IPS-18c (cell line): ENCODE results near the gene NYNRIN.

Experiments used
- H3K4me3 ChIP-seq: 2 replicates; pipeline ENCODE4 v1.7.0; 2013; ENCODE audit warnings: low read depth, mild to moderate bottlenecking, low read length, moderate library complexity; ENCODE audit not compliant: insufficient read depth
- H3K9me3 ChIP-seq: one replicate; pipeline ENCODE4 v1.6.1; 2013; ENCODE audit warnings: mild to moderate bottlenecking, low read length, moderate library complexity; ENCODE audit not compliant: control insufficient read depth, insufficient read depth

NYNRIN gene

DNA sequence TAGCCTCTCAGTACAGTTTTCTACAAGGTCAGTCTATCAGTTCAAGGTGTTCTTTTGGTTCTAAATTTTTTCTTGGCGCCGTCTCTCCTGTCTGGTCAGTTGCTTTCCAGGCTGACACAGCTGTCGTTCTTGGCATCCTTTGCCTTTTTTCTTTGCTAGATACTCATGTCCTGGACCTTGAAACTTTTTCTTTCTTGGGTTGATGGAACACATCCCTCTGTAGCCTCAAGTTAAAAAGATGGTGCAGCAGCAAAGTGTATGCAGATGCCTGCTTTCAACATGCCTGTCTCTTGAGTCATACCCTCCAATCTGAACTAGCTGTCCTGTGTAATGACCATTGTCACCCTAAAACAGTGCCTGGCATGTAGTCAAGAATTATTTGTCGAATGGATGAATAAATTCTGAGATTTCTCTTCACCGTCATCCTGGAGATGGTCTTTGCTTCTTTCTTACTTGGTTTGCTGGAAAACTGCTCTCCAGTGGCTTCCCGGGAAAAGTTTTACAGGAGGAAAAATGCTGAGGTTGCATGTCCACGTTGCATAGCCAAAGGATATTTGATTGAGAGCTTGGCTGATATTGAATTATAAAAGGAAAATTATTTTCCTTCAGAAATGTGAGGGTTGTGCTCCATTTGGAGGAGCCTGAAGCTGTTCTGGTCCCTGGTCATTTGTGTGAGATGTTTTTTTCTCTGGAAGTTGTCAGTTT is 4.6 kb downstream of the NYNRIN start:
- no peak overlapping the region for H3K4me3 ChIP-seq
- no peaks in the 10 kb centered on the region for H3K9me3 ChIP-seq

DNA sequence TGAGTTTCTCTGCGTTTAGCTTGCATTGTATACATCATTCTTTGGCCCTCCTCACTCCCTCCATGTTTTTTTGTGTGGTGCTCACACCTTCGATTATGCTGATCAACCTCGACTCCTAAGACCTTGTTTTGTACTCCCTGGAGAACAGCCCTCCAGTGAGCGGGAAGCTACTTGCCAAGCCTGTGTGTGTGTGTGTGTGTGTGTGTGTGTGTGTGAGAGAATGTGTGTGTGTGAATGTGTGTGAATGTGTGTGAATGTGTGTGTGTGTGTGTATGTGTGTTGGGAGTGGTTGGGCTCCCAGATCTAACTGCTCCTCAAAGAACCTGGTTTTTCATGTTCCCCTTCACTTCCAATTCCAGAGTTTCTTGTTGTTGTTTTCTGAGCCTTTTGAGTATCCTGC is 6.0 kb downstream of the NYNRIN start:
- Histone ChIP-seq H3K9me3 (no peaks in the 10 kb centered on the region), H3K4me3 (no peak overlapping the region)

DNA sequence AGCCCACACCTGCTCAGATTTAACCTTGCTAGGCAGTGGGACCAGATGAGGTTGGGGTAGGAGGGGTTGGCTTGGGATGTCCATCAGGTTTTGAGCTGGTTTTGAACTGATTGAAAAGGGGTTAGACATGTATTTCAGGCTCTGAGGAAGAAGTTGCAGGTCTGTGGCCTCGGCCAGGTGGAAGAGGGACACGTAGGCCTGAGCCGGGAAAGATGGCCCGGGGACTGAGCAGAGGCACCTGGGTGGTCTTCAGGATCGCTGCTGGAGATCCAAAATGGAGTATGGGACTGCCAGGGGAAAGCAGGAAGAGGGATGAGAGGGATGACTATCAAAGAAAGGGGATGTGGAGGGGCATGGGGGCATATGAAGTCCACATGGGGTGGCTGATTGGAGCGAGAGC is 7.6 kb downstream of the NYNRIN start:
- Histone ChIP-seq H3K9me3 (no peaks in the 10 kb centered on the region), H3K4me3 (no peak overlapping the region)

DNA sequence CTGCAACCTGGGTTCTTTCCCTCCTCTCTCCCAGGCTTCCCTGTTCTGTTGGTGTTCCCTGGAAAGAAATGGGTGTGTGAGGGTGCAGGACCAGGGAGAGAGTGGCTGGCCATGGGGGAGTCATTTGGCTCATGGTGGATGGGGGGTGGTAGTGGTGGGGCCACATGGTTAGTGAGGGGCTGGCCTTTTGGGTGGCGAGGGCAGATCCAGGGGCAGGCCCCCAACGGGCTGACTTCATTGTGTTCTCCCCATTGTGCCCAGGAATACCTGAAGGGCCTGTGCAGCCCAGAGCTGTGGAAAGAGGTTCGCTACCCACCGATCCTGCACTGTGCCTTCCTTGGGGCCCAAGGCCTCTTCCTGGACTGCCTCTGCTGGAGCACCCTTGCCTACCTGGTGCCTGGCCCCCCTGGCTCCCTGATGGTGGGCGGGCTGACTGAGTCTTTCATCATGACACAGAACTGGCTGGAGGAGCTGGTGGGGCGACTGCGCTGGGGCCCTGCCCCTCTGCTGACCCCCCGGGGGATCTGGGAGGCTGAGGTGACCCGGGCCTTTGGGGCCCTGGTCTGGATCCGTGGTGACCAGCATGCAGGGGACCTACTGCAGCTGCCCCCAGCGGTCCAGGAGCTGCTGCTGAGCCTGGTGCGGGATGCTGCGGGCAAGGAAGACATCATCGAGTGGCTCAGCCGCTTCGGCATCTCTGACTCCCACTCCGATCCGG is 9.0 kb downstream of the NYNRIN start:
- Histone ChIP-seq H3K9me3 (no peaks in the 10 kb centered on the region), H3K4me3 (no peak overlapping the region)

DNA sequence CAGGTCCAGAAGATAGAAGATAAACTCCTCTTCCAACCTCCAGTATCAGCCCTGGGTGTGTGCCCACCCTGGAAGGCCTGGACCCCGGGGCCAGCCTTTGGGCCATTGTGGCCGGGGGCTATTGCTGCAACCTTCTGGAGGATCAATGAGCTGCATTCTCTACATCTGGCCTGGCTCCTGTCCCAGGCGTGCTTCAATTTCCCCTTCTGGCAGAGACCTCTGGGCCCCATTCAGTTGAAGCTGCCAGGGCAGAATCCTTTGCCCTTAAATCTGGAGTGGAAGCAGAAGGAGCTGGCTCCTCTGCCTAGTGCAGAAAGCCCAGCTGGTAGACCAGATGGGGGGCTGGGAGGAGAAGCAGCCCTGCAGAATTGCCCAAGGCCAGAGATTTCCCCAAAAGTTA is 10.0 kb downstream of the NYNRIN start:
- H3K9me3 ChIP-seq = no peaks in the 10 kb centered on the region
- no peak overlapping the region for H3K4me3 ChIP-seq

DNA sequence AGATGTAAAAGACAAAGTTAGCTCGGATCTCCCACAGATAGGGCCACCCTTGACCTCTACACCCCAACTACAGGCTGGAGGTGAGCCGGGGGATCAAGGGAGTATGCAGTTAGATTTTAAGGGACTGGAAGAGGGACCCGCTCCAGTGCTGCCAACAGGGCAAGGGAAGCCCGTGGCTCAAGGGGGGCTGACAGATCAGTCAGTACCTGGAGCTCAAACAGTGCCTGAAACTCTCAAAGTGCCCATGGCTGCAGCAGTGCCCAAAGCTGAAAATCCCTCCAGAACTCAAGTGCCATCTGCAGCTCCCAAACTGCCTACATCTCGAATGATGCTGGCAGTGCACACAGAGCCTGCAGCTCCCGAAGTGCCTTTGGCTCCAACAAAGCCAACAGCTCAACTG is 10.4 kb downstream of the NYNRIN start:
- Histone ChIP-seq H3K9me3 (no peaks in the 10 kb centered on the region), H3K4me3 (no peak overlapping the region)

DNA sequence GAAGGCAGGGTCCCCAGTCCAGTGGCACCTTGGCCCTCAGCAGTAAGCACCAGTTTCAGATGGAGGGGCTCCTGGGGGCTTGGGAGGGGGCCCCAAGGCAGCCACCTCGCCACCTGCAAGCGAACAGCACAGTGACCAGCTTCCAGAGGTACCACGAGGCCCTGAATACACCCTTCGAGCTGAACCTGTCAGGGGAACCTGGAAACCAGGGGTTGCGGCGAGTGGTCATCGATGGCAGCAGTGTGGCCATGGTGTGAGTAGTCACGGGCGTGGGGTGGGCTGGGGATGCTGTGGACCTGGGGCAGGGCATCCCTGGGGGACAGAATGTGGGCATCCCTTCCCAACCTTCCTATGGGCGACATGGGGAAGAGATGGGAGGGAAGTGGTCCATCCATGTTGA is 11.2 kb downstream of the NYNRIN start:
- H3K9me3 ChIP-seq = no peaks in the 10 kb centered on the region
- H3K4me3 ChIP-seq = no peak overlapping the region

DNA sequence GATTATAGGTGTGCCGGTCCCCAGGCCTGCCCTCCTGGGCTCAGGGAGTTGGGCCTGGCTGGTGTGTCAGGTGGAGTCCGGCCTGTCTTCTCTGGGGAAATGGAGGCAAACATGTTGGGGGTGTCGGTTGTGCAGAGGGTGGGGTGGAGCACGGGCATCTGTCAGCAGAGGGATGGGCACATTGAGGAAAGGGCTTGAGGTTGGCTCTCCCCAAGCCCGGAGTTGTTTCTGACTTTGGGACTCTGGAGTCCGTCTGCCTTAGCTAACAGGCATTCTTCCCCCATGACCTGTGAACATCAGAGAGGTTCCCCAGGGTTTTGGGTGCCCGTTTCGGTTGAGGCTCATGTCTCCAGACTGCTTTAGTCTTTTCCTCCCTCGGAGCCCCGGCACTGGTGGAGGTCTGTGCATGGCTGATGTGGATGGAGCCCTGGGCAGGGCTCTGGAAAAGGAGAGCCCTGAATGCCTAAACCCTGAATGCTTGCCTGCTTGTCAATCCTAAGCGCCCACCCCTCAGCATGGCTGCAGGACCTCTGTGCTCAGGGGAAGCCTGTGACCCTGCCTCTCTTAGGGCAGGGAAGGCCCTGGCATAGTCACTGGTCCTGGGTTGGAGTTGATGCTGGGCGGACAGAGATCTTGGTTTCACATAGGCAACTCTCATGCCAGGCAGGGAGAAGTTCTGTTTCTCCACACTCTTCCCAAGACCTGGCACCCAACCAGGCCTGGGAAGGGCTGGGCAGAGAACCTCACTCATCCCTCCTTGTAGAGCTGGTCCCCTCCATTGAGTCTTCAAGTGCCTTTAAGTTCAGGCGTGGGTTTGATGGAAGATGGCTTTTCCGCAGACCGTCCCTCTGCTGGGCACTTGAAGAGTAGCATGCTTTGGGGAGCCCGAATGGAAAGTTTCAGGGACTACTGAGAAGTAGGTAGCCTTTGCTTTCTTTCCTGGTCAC is 12.9 kb downstream of the NYNRIN start:
- Histone ChIP-seq H3K9me3 (no peaks in the 10 kb centered on the region), H3K4me3 (no peak overlapping the region)

DNA sequence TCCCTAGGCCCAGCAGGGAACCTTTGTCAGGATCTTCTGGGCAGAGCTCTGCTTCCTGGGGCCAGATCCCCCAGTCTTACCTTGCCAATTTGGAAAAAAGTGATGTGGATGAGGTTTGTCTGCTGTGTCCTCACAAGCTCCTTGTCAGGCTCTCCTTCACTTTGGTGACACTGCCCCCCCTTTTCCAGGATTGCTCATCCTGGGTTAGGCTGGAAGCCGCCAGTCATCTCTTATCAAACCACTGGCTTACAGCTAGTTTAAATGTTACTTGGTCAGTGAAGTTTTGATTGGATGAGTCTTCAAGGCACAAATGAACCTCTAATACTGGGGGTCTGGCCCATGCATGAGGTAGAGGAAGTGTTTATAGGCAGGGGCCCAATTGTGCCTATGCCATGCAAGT is 15.3 kb downstream of the NYNRIN start:
- Histone ChIP-seq H3K9me3 (no peaks in the 10 kb centered on the region), H3K4me3 (no peak overlapping the region)

DNA sequence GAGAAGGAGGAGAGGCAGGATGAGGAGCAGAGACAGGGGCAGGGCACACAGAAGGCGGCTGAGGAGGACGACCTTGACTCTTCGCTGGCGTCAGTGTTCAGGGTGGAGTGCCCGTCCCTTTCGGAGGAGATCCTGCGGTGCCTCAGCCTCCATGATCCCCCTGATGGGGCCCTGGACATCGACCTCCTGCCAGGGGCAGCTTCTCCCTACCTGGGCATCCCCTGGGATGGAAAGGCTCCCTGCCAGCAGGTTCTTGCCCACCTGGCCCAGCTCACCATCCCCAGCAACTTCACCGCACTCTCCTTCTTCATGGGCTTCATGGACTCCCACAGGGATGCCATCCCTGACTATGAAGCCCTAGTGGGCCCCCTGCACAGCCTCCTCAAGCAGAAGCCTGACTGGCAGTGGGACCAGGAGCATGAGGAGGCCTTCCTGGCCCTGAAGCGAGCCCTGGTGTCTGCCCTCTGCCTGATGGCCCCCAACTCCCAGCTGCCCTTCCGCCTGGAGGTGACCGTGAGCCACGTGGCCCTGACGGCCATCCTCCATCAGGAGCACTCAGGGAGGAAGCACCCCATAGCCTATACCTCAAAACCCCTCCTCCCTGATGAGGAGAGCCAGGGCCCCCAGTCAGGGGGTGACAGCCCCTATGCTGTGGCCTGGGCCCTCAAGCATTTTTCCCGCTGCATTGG is 16.1 kb downstream of the NYNRIN start:
- H3K4me3 ChIP-seq = no peak overlapping the region
- H3K9me3 ChIP-seq = no peaks in the 10 kb centered on the region

DNA sequence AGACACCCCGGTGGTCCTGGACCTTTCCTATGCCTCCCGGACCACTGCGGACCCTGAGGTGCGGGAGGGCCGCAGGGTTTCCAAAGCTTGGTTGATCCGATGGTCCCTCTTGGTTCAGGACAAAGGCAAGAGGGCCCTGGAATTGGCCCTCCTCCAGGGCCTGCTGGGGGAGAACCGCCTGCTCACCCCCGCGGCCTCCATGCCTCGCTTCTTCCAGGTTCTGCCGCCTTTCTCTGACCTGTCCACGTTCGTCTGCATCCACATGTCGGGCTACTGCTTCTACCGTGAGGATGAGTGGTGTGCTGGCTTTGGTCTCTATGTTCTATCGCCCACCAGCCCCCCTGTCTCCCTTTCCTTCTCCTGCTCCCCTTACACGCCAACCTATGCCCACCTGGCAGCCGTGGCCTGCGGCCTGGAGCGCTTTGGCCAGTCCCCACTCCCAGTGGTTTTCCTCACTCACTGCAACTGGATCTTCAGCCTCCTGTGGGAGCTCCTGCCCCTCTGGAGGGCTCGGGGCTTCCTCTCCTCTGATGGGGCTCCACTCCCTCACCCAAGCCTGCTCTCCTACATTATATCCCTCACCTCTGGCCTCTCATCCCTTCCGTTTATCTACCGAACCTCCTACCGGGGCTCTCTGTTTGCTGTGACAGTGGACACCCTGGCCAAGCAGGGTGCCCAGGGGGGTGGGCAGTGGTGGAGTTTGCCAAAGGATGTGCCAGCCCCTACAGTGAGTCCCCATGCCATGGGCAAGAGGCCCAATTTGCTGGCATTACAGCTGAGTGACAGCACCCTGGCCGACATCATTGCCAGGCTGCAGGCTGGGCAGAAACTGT is 16.8 kb downstream of the NYNRIN start:
- Histone ChIP-seq H3K9me3 (no peaks in the 10 kb centered on the region), H3K4me3 (no peak overlapping the region)

DNA sequence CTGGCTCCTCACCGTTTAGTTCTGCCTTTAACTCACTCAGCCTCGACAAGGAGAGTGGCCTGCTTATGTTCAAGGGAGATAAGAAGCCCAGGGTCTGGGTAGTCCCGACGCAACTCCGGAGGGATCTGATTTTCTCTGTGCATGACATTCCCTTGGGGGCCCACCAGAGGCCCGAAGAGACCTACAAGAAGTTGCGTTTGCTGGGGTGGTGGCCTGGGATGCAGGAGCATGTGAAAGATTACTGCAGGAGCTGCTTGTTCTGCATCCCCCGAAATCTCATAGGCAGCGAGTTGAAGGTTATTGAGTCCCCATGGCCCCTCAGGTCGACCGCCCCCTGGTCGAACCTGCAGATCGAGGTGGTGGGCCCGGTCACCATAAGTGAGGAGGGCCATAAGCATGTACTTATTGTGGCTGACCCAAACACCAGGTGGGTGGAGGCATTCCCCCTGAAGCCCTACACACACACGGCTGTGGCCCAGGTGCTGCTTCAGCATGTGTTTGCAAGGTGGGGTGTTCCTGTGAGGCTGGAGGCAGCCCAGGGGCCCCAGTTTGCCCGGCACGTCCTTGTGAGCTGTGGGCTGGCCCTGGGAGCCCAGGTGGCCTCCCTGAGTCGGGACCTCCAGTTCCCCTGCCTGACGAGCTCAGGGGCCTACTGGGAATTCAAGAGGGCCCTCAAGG is 17.6 kb downstream of the NYNRIN start:
- no peak overlapping the region for H3K4me3 ChIP-seq
- no peaks in the 10 kb centered on the region for H3K9me3 ChIP-seq

DNA sequence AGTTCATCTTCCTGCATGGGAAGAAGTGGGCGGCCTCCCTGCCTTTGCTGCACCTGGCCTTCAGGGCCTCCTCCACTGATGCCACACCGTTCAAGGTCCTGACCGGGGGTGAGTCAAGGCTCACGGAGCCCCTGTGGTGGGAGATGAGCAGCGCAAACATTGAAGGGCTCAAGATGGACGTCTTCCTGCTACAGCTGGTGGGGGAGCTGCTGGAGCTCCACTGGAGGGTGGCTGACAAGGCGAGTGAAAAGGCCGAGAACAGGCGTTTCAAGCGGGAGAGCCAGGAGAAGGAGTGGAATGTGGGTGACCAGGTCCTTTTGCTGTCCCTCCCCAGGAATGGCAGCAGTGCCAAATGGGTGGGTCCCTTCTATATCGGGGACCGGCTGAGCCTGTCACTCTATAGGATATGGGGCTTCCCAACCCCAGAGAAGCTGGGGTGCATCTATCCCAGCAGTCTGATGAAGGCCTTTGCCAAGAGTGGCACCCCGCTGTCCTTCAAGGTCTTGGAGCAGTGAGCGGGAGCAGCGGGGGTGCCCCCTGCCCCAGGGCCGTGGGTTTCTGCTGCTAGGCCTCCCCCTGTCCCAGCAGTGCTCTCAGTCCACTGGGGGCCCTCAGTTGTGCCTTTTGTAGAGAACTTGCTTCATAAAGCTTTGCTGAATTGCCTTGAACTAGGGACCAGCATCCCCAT is 18.3 kb downstream of the NYNRIN start:
- no peak overlapping the region for H3K4me3 ChIP-seq

DNA sequence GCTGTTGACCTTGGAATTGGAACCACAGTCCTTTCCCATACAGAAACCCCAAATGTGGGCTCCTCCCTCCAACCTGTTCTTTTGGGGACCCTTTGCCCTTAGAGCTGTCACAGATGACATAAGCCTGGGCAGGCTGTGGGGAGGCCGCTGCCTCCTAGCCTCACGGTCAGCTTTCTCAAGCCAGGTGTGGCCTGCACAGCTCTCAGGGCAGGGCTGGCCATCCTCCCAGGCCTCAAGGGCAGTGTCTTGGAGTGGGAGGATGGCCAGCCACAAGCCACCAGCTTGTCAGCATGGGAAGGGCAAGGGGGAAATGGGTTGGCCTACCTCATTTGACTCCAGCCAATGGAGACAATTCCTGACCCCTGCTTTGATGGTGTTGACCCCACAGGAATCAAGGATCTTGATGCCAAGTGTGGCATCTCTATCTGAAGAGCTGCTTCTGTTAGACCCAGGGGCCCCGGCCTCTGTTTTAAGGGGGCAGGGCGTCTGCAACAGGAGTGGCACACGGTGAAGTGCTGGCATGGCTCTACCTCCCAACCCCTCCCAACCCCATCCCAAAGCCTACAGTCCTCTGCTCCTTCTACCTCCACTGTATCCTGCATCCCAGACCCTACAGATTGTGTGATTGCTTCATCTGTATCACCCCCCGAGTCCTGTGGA is 19.2 kb downstream of the NYNRIN start:
- Histone ChIP-seq H3K9me3 (no peaks in the 10 kb centered on the region), H3K4me3 (no peak overlapping the region)

More for the DNA sequence above, 18.3 kb downstream of the NYNRIN start:
- H3K9me3 ChIP-seq = no peaks in the 10 kb centered on the region

DNA sequence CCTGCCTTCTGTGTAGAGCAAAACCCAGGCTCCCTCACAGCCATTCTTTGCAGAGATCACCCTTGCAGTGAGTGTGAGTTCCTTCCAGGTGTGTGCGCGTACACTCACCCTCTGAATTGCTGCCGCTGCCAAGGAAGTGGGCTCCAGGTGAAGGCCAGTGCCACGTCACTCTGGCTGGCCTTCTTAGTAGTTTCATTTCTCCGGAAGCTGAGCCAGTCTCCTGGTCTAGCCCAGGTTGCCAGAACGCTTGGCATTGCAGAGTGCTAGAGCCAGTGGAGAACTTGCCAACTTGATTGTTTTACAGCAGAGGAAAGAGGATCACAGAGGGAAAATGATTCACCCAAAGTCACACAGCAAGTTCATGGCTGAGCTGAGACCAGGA is 19.7 kb downstream of the NYNRIN start:
- Histone ChIP-seq H3K4me3 (no peak overlapping the region), H3K9me3 (no peaks in the 10 kb centered on the region)
